WTC11 (cell line): ENCODE data around the gene SAAL1. TPM values are rescaled to one million over a fixed set of nuclear protein-coding genes. Genes with fewer than 3 reads are reported as not detected.

Source experiments
- ATAC-seq: fragments of 200-7000 bp; cut with Tn5 transposase; 2 replicates; pipeline ENCODE4 v1.10.0; 2021; ENCODE audit warnings: mild to moderate bottlenecking, moderate library complexity
- CTCF ChIA-PET: fragments of 300-600 bp; sonication (Branson Sonifier 250); formaldehyde crosslinking; loops from one replicate; lab custom pipeline; 2021; ENCODE audit warnings: antibody characterized with exemption; lab: Charles Lee
- POLR2A ChIA-PET: fragments of 350-600 bp; sonication (Branson Sonifier 250); formaldehyde crosslinking; loops from one replicate; lab custom pipeline; 2021; ENCODE audit warnings: antibody characterized with exemption; lab: Charles Lee
- DNase-seq: peaks from one replicate; pipeline ENCODE4 v3.0.0; 2021; ENCODE audit warnings: low spot score
- H3K27ac Mint-ChIP-seq: 2 replicates; pipeline ENCODE4 v1.8.0; 2021; ENCODE audit warnings: mixed read lengths
- H3K27me3 Mint-ChIP-seq: 2 replicates; pipeline ENCODE4 v1.8.0; 2021; ENCODE audit warnings: low read depth, mild to moderate bottlenecking, moderate library complexity, mixed read lengths
- H3K36me3 Mint-ChIP-seq: 2 replicates; pipeline ENCODE4 v1.8.0; 2021; ENCODE audit warnings: mixed read lengths
- H3K4me1 Mint-ChIP-seq: 2 replicates; pipeline ENCODE4 v1.8.0; 2022; ENCODE audit warnings: mixed read lengths
- H3K4me3 Mint-ChIP-seq: 2 replicates; pipeline ENCODE4 v1.8.0; 2021; ENCODE audit warnings: mild to moderate bottlenecking, moderate library complexity, mixed read lengths
- H3K9me3 Mint-ChIP-seq: 2 replicates; pipeline ENCODE4 v1.8.0; 2021; ENCODE audit warnings: mixed read lengths
- ATF2 ChIP-seq: sonication (generic); formaldehyde crosslinking; IDR thresholded peaks from 2 replicates; pipeline ENCODE4 v1.8.1; 2022; ENCODE audit warnings: low read depth, missing genetic modification reagents, borderline replicate concordance
- CREM ChIP-seq: sonication (generic); formaldehyde crosslinking; IDR thresholded peaks from 2 replicates; pipeline ENCODE4 v1.8.1; 2022; ENCODE audit warnings: mild to moderate bottlenecking, missing genetic modification reagents, moderate library complexity
- E2F5 ChIP-seq: sonication (generic); formaldehyde crosslinking; IDR thresholded peaks from 2 replicates; pipeline ENCODE4 v1.8.1; 2022; ENCODE audit warnings: mild to moderate bottlenecking, moderate library complexity, missing genetic modification reagents
- ERG ChIP-seq: fragments of 250-450 bp; sonication (Bioruptor Pico); IDR thresholded peaks from 2 replicates; pipeline ENCODE4 v1.8.0; 2021; ENCODE audit warnings: mild to moderate bottlenecking
- ESRRA ChIP-seq: sonication (generic); formaldehyde crosslinking; IDR thresholded peaks from 2 replicates; pipeline ENCODE4 v1.8.1; 2022; ENCODE audit warnings: mild to moderate bottlenecking, missing genetic modification reagents, borderline replicate concordance
- ETV6 ChIP-seq: sonication (generic); formaldehyde crosslinking; IDR thresholded peaks from 2 replicates; pipeline ENCODE4 v1.8.1; 2022; ENCODE audit warnings: mild to moderate bottlenecking, missing genetic modification reagents
- FOXP4 ChIP-seq: sonication (generic); formaldehyde crosslinking; IDR thresholded peaks from 2 replicates; pipeline ENCODE4 v1.8.0; 2022; ENCODE audit warnings: mild to moderate bottlenecking, missing genetic modification reagents
- GABPB1 ChIP-seq: sonication (generic); formaldehyde crosslinking; IDR thresholded peaks from 2 replicates; pipeline ENCODE4 v1.8.1; 2023; ENCODE audit warnings: mild to moderate bottlenecking, missing genetic modification reagents
- GTF2I ChIP-seq: fragments of 250-450 bp; sonication (Bioruptor Pico); conservative IDR thresholded peaks from 2 replicates; pipeline ENCODE4 v1.4.0; 2021; ENCODE audit warnings: mild to moderate bottlenecking
- MXD4 ChIP-seq: fragments of 250-450 bp; sonication (Bioruptor Pico); IDR thresholded peaks from 2 replicates; pipeline ENCODE4 v1.8.0; 2021; ENCODE audit warnings: mild to moderate bottlenecking, moderate library complexity, borderline replicate concordance
- PRDM15 ChIP-seq: sonication (generic); formaldehyde crosslinking; IDR thresholded peaks from 2 replicates; pipeline ENCODE4 v1.8.0; 2022; ENCODE audit warnings: missing genetic modification reagents
- RELA ChIP-seq: sonication (generic); formaldehyde crosslinking; IDR thresholded peaks from 2 replicates; pipeline ENCODE4 v1.8.1; 2022; ENCODE audit warnings: missing genetic modification reagents, mild to moderate bottlenecking, borderline replicate concordance
- SOX15 ChIP-seq: fragments of 250-450 bp; sonication (Bioruptor Pico); IDR thresholded peaks from 2 replicates; pipeline ENCODE4 v1.9.0; 2021; ENCODE audit warnings: mild to moderate bottlenecking
- TEAD1 ChIP-seq: sonication (generic); formaldehyde crosslinking; IDR thresholded peaks from 2 replicates; pipeline ENCODE4 v1.8.0; 2022; ENCODE audit warnings: mild to moderate bottlenecking, missing genetic modification reagents
- USF2 ChIP-seq: sonication (generic); formaldehyde crosslinking; IDR thresholded peaks from 2 replicates; pipeline ENCODE4 v1.8.1; 2023; ENCODE audit warnings: mild to moderate bottlenecking, missing genetic modification reagents, moderate library complexity
- ZBTB21 ChIP-seq: sonication (generic); formaldehyde crosslinking; IDR thresholded peaks from 2 replicates; pipeline ENCODE4 v1.8.1; 2023; ENCODE audit warnings: mild to moderate bottlenecking, missing genetic modification reagents, borderline replicate concordance
- ZNF396 ChIP-seq: fragments of 250-450 bp; sonication (Bioruptor Pico); IDR thresholded peaks from 2 replicates; pipeline ENCODE4 v1.8.0; 2021; ENCODE audit warnings: mild to moderate bottlenecking, moderate library complexity, borderline replicate concordance
- ZNF416 ChIP-seq: fragments of 250-450 bp; sonication (Bioruptor Pico); IDR thresholded peaks from 2 replicates; pipeline ENCODE4 v1.9.0; 2021; ENCODE audit warnings: mild to moderate bottlenecking, inconsistent platforms
- ZNF423 ChIP-seq: fragments of 250-450 bp; sonication (Bioruptor Pico); IDR thresholded peaks from 2 replicates; pipeline ENCODE4 v2.1.2; 2022; ENCODE audit warnings: mild to moderate bottlenecking, moderate library complexity
- ZNF425 ChIP-seq: fragments of 250-450 bp; sonication (Bioruptor Pico); conservative IDR thresholded peaks from 2 replicates; pipeline ENCODE4 v1.9.0; 2021; ENCODE audit warnings: mild to moderate bottlenecking
- ZNF671 ChIP-seq: fragments of 250-450 bp; sonication (Bioruptor Pico); IDR thresholded peaks from 2 replicates; pipeline ENCODE4 v1.8.0; 2021; ENCODE audit warnings: mild to moderate bottlenecking
- total RNA-seq: library from RNA; stranded (reverse); gene quantifications from 3 replicates; pipeline ENCODE4 v1.2.3, GENCODE V29; 2021

Gene SAAL1
- total RNA-seq, 1 experiment from 2014 or later: 40.9 TPM

GRCh38 chr11:18088966-18089365, 16.9 kb downstream of the SAAL1 start (continued):
- TF ChIP-seq ESRRA: no peak
- TF ChIP-seq USF2 (CRISPR knock-in tag): no peak
- no peak for TF ChIP-seq ETV6
- no peak for TF ChIP-seq E2F5 (CRISPR knock-in tag)
- TF ChIP-seq, all 79 proteins: peak for 0

GRCh38 chr11:18088366-18088765, 17.5 kb downstream of the SAAL1 start:
- Mint-ChIP-seq H3K9me3 (no peaks in the 10 kb centered on the region), H3K27me3 (no peaks in the 10 kb centered on the region), H3K36me3 (peaks cover 58% of the 10 kb centered on the region), H3K4me1 (peaks cover 4% of the 10 kb centered on the region; the same call in 1 of the 2 replicates), H3K27ac (no peak overlapping the region), H3K4me3 (no peak overlapping the region)
- DNase-seq (no peak), ATAC-seq (no peak)
- POLR2A ChIA-PET: no interaction called here
- CTCF ChIA-PET: interaction anchor here (1.2 kb wide), 1 partner anchor 115 kb away, joined by 3 read pairs; no protein-coding TSS in a partner anchor
- no peak for TF ChIP-seq MXD4 (CRISPR knock-in tag)
- TF ChIP-seq GTF2I (CRISPR knock-in tag): no peak
- no peak for TF ChIP-seq ERG
- TF ChIP-seq ZNF396 (CRISPR knock-in tag): no peak
- no peak for TF ChIP-seq PRDM15 (CRISPR knock-in tag)
- no peak for TF ChIP-seq GABPB1 (CRISPR knock-in tag)
- no peak for TF ChIP-seq SOX15 (CRISPR knock-in tag)
- no peak for TF ChIP-seq ZBTB21
- no peak for TF ChIP-seq ESRRA
- no peak for TF ChIP-seq TEAD1 (CRISPR knock-in tag)
- no peak for TF ChIP-seq FOXP4
- no peak for TF ChIP-seq ZNF671 (CRISPR knock-in tag)

- DNase-seq (no peak), ATAC-seq (no peak)
- ChIA-PET POLR2A (no interaction called here), CTCF (no interaction called here)
- Mint-ChIP-seq H3K36me3 (peaks cover 44% of the 10 kb centered on the region), H3K27me3 (no peaks in the 10 kb centered on the region), H3K9me3 (no peaks in the 10 kb centered on the region; the same call in 1 of the 2 replicates), H3K27ac (no peak overlapping the region), H3K4me1 (peaks cover 4% of the 10 kb centered on the region; the same call in 1 of the 2 replicates), H3K4me3 (no peak overlapping the region)
- TF ChIP-seq ZNF425 (no peak), RELA (CRISPR knock-in tag) (no peak), ZNF416 (CRISPR knock-in tag) (no peak), CREM (CRISPR knock-in tag) (no peak), TEAD1 (CRISPR knock-in tag) (no peak), E2F5 (CRISPR knock-in tag) (no peak), ZNF423 (CRISPR knock-in tag) (no peak), ATF2 (no peak), MXD4 (CRISPR knock-in tag) (no peak)
Measured at GRCh38 chr11:18081551-18081950, 24.3 kb downstream of the SAAL1 start.
